K562 (cell line): Measurements from ENCODE around the gene RAB14. TPM values are rescaled to one million over a fixed set of nuclear protein-coding genes. Genes with fewer than 3 reads are reported as not detected.

Experiments used
- CC2D1A ChIP-seq: fragments of 450-650 bp; IDR thresholded peaks from 2 replicates; pipeline ENCODE4 v1.6.1; 2017; ENCODE audit warnings: mild to moderate bottlenecking
- DIDO1 ChIP-seq: fragments of 450-650 bp; IDR thresholded peaks from 2 replicates; pipeline ENCODE4 v1.6.1; 2016; ENCODE audit warnings: low read depth, missing biosample characterization, missing genetic modification characterization
- EP300 ChIP-seq: IDR thresholded peaks from 2 replicates; pipeline ENCODE4 v1.6.1; 2012; ENCODE audit warnings: low read length, improper control_type of control experiment
- EZH2 ChIP-seq: IDR thresholded peaks from 2 replicates; pipeline ENCODE4 v1.6.1; 2012; ENCODE audit warnings: low read depth, mild to moderate bottlenecking, inconsistent platforms, low read length, borderline replicate concordance
- GTF2E2 ChIP-seq: fragments of 200-800 bp; sonication (Bioruptor generic); IDR thresholded peaks from 2 replicates; pipeline ENCODE4 v1.6.1; 2016; ENCODE audit warnings: missing genetic modification characterization, missing compliant biosample characterization
- HDAC1 ChIP-seq, 2 experiments: fragments of 450-650 bp; IDR thresholded peaks; 2 replicates each; pipeline ENCODE4 v1.6.1; 2016 to 2017; ENCODE audit warnings: inconsistent platforms in 1 of 2, mild to moderate bottlenecking in 1 of 2, moderate library complexity in 1 of 2
- KDM2B ChIP-seq: fragments of 250-450 bp; sonication (Bioruptor Pico); IDR thresholded peaks from 2 replicates; pipeline ENCODE4 v1.8.0; 2021; ENCODE audit warnings: mild to moderate bottlenecking, moderate library complexity
- KLF16 ChIP-seq: IDR thresholded peaks from 2 replicates; pipeline ENCODE4 v1.6.1; 2016; ENCODE audit warnings: antibody characterized with exemption
- MAFG ChIP-seq: fragments of 450-650 bp; conservative IDR thresholded peaks from 2 replicates; pipeline ENCODE4 v1.6.1; 2016; ENCODE audit warnings: missing genetic modification characterization, missing compliant biosample characterization
- MYNN ChIP-seq, 2 experiments: sonication (generic); formaldehyde crosslinking in 1 of 2; IDR thresholded peaks; 2 replicates each; pipeline versions ENCODE4 v1.5.0 to v1.6.1; 2016 to 2020; ENCODE audit warnings: antibody characterized with exemption in 1 of 2, missing genetic modification reagents in 1 of 2
- NONO ChIP-seq, 2 experiments: fragments of 200-400 bp in 1 of 2; fragments of 450-650 bp in 1 of 2; formaldehyde crosslinking in 1 of 2; IDR thresholded peaks; 2 replicates each; pipeline ENCODE4 v1.6.1; 2017; ENCODE audit warnings: low read depth in 2 of 2, mild to moderate bottlenecking in 2 of 2, moderate library complexity in 2 of 2, low read length in 1 of 2
- PML ChIP-seq: IDR thresholded peaks from 2 replicates; pipeline ENCODE4 v1.6.1; 2012; ENCODE audit warnings: low read length, inconsistent platforms
- PRMT5 ChIP-seq: sonication (generic); formaldehyde crosslinking; IDR thresholded peaks from 2 replicates; pipeline ENCODE4 v1.5.0; 2020; ENCODE audit warnings: missing genetic modification reagents
- RCOR1 ChIP-seq, 2 experiments: IDR thresholded peaks; 2 replicates each; pipeline ENCODE4 v1.6.1; 2012; ENCODE audit warnings: low read depth in 2 of 2, low read length in 2 of 2, borderline replicate concordance in 1 of 2, improper control_type of control experiment in 1 of 2
- SMAD3 ChIP-seq: fragments of 450-650 bp; formaldehyde crosslinking; conservative IDR thresholded peaks from 2 replicates; pipeline ENCODE4 v1.4.0; 2020; ENCODE audit warnings: mild to moderate bottlenecking
- SMARCA4 ChIP-seq: fragments of 450-650 bp; IDR thresholded peaks from 2 replicates; pipeline ENCODE4 v1.6.1; 2016
- TAF9B ChIP-seq: fragments of 450-650 bp; IDR thresholded peaks from 2 replicates; pipeline ENCODE4 v1.6.1; 2018; ENCODE audit warnings: mild to moderate bottlenecking; ENCODE audit not compliant: partially characterized antibody
- XRCC5 ChIP-seq: fragments of 200-400 bp; formaldehyde crosslinking; IDR thresholded peaks from 2 replicates; pipeline ENCODE4 v1.6.1; 2017; ENCODE audit warnings: low read depth, mild to moderate bottlenecking, low read length
- ZBTB1 ChIP-seq: sonication (generic); formaldehyde crosslinking; IDR thresholded peaks from 2 replicates; pipeline ENCODE4 v1.8.1; 2023; ENCODE audit warnings: missing genetic modification reagents, low read depth, mild to moderate bottlenecking, borderline replicate concordance
- ZNF140 ChIP-seq: fragments of 250-450 bp; sonication (Bioruptor Pico); IDR thresholded peaks from 2 replicates; pipeline ENCODE4 v1.8.0; 2021; ENCODE audit warnings: moderate library complexity, mild to moderate bottlenecking, inconsistent platforms
- polyA plus RNA-seq, 8 experiments: library from polyadenylated mRNA; depleted of rRNA in 4 of 8; stranded (reverse) in 5 of 8; unstranded in 3 of 8; fragments of >200 nt; fragmentation: Nextera tagmentation in 2 of 8; fragmentation: Illumina TruSeq in 1 of 8; extraction: Ambion mirVana in 2 of 8; extraction: Trizol in 1 of 8; gene quantifications; 2 replicates each; pipeline versions ENCODE4 v1.2.1 to v1.2.3, GENCODE V29; 2011 to 2014; ENCODE audit warnings: inconsistent platforms in 1 of 8, missing spikeins in 1 of 8
- total RNA-seq, 7 experiments: library from RNA; depleted of rRNA in 6 of 7; stranded (reverse); fragments of >200 nt in 6 of 7; fragmentation: Illumina TruSeq in 2 of 7; extraction: Trizol in 2 of 7; gene quantifications; 2 replicates each; pipeline versions ENCODE4 v1.2.1 to v1.2.3, GENCODE V29; 2011 to 2021; ENCODE audit warnings: low replicate concordance in 1 of 7
- TF ChIP-seq, protein P1 (sequence below): sonication (generic); formaldehyde crosslinking; IDR thresholded peaks from 2 replicates; pipeline ENCODE4 v1.8.1; 2023; ENCODE audit warnings: mild to moderate bottlenecking, missing genetic modification reagents
- TF ChIP-seq, protein P2 (sequence below): fragments of 250-450 bp; sonication (Bioruptor Pico); IDR thresholded peaks from 2 replicates; pipeline ENCODE4 v1.5.1; 2021; ENCODE audit warnings: mild to moderate bottlenecking
- TF ChIP-seq, protein P3 (sequence below): fragments of 150-350 bp; conservative IDR thresholded peaks from 2 replicates; pipeline ENCODE4 v1.6.1; 2014; ENCODE audit warnings: low read length

Gene RAB14
- total and polyA plus RNA-seq, 9 of the 15 experiments (the other 6 are each of a cell fraction or from before 2014, with no cell fraction given) = 10.3 to 41.8 (median 20.9) TPM

DNA sequence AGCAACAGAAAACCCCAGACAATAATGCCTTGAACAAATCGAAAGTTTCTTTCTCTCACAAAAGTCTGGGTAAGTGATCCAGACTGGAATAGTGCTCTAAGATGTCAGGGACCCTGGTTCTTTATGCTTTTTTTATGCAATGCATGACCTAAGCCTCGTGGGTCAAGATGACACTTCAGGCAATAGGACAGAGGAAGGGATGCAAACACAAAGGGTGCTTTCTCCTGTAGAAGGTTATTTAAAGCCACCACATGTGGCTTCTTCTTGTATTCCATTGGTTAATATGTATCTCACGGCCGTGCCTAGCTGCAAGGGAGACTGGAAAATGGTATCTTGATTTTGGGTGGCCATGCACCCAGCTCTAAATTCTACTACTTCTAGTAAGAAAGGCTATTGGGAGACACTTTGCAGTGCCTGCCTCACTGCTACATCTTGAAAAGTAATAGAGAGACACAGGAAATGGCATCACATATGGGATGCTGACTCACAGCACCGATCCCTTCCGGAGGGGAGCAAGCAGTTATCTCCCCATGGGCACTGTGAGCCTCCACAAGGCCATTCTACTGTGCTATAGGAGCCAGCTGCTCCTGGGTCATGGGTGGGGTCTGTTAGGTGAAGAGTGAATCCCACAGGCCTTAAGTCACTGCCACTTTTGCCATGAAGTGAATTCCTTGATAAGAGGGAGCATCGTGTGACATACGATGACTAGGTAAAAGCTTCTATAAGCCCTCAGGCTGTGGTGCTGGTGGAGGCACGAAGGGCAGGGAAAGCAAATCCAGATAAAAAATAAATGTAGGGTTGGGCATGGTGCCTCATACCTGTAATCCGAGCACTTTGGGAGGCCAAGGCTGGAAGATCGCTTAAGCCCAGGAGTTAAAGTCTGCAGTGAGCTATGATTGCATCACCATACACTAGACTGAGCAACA lies 32.5 kb upstream of the RAB14 start (continued):
- no peak for TF ChIP-seq ZBTB1 (CRISPR knock-in tag)
- peak in 1 of 2 experiments; percentile 83; a peak in 2 of 4 replicates for TF ChIP-seq RCOR1 (IDR thresholded peaks at IDR 0.05; ENCODE audit: borderline replicate concordance in 1 of 2, low read depth in 2 of 2, low read length in 2 of 2)
- 0 out of 4 replicates have a peak, but pooled peaks of 1 of the 2 experiments have one; percentile 39 for TF ChIP-seq HDAC1 (IDR thresholded peaks at IDR 0.05)
- TF ChIP-seq, protein P1, sequence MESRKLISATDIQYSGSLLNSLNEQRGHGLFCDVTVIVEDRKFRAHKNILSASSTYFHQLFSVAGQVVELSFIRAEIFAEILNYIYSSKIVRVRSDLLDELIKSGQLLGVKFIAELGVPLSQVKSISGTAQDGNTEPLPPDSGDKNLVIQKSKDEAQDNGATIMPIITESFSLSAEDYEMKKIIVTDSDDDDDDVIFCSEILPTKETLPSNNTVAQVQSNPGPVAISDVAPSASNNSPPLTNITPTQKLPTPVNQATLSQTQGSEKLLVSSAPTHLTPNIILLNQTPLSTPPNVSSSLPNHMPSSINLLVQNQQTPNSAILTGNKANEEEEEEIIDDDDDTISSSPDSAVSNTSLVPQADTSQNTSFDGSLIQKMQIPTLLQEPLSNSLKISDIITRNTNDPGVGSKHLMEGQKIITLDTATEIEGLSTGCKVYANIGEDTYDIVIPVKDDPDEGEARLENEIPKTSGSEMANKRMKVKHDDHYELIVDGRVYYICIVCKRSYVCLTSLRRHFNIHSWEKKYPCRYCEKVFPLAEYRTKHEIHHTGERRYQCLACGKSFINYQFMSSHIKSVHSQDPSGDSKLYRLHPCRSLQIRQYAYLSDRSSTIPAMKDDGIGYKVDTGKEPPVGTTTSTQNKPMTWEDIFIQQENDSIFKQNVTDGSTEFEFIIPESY (CRISPR knock-in tag) = no peak
- no peak for TF ChIP-seq EZH2
- TF ChIP-seq NONO (IDR thresholded peaks at IDR 0.05; ENCODE audit: low read depth in 2 of 2, low read length in 1 of 2) = no peak
- no peak for TF ChIP-seq SMAD3 (CRISPR knock-in tag)
- peak; percentile 69; the same call in 1 of the 2 replicates for TF ChIP-seq EP300
- no peak for TF ChIP-seq CC2D1A
- no peak for TF ChIP-seq PRMT5 (CRISPR knock-in tag)
- TF ChIP-seq TAF9B = peak; percentile 59
- no peak for TF ChIP-seq GTF2E2 (tag)
- no peak for TF ChIP-seq ZNF140 (CRISPR knock-in tag)
- peak; percentile 83 for TF ChIP-seq SMARCA4
- TF ChIP-seq MYNN (IDR thresholded peaks at IDR 0.05) = 0 out of 2 replicates have a peak, but pooled peaks have one; percentile 56
- TF ChIP-seq MYNN (CRISPR knock-in tag; IDR thresholded peaks at IDR 0.05) = no peak
- TF ChIP-seq MAFG = peak; percentile 59; the same call in 1 of the 2 replicates
- TF ChIP-seq, protein P2, sequence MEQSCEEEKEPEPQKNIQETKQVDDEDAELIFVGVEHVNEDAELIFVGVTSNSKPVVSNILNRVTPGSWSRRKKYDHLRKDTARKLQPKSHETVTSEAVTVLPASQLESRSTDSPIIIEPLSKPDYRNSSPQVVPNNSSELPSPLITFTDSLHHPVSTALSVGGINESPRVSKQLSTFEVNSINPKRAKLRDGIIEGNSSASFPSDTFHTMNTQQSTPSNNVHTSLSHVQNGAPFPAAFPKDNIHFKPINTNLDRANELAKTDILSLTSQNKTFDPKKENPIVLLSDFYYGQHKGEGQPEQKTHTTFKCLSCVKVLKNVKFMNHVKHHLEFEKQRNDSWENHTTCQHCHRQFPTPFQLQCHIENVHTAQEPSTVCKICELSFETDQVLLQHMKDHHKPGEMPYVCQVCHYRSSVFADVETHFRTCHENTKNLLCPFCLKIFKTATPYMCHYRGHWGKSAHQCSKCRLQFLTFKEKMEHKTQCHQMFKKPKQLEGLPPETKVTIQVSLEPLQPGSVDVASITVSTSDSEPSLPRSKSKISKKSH (CRISPR knock-in tag) = no peak
- no peak for TF ChIP-seq PML
- TF ChIP-seq, protein P3, sequence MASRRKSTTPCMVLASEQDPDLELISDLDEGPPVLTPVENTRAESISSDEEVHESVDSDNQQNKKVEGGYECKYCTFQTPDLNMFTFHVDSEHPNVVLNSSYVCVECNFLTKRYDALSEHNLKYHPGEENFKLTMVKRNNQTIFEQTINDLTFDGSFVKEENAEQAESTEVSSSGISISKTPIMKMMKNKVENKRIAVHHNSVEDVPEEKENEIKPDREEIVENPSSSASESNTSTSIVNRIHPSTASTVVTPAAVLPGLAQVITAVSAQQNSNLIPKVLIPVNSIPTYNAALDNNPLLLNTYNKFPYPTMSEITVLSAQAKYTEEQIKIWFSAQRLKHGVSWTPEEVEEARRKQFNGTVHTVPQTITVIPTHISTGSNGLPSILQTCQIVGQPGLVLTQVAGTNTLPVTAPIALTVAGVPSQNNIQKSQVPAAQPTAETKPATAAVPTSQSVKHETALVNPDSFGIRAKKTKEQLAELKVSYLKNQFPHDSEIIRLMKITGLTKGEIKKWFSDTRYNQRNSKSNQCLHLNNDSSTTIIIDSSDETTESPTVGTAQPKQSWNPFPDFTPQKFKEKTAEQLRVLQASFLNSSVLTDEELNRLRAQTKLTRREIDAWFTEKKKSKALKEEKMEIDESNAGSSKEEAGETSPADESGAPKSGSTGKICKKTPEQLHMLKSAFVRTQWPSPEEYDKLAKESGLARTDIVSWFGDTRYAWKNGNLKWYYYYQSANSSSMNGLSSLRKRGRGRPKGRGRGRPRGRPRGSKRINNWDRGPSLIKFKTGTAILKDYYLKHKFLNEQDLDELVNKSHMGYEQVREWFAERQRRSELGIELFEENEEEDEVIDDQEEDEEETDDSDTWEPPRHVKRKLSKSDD = no peak
- no peak for TF ChIP-seq KDM2B (CRISPR knock-in tag)
- TF ChIP-seq DIDO1 (tag) = no peak
- no peak for TF ChIP-seq XRCC5
- TF ChIP-seq KLF16 = no peak
